ENCODE measurements around the gene SLC41A1. TPM values are rescaled to one million over a fixed set of nuclear protein-coding genes. Genes with fewer than 3 reads are reported as not detected.

SLC41A1 gene
- total and polyA plus RNA-seq, 2 donors (not counting 3 experiments of a cell fraction or from before 2014, with no cell fraction given): 21.7 to 22.0 TPM

DNA sequence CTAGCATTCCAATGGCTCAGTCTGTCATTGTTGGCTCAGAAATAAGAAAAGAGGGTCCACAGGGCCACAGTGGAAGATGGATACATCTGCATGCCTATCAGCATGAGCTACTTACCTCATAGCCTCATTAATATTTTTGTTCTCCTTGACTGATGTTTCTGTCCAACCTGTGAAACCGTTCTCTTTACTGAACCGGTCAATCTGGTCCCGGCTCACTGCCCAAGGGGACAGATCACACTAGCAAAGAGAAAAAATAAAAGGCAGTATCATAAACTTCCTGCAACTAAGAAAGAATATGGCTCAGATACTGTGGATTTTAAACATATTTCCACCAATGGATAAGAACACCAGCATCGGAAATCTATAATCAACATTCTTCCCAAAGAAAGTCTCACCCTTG, 42.4 kb downstream of the SLC41A1 start:
- H3K9ac ChIP-seq (replicated peaks; ENCODE audit: extremely low read depth, insufficient read depth, low read length): no peak overlapping the region
- H3K4me2 ChIP-seq (ENCODE audit: insufficient read depth, low read length): no peak overlapping the region
- DNase-seq (ENCODE audit: low read depth, low spot score): no peak
- no peak overlapping the region for H3K27ac ChIP-seq (ENCODE audit: insufficient read depth, low read depth, low read length)
- no peak for FAIRE-seq
- peaks cover 0 to 2% of the 10 kb centered on the region in 2 experiments for H3K36me3 ChIP-seq (ENCODE audit: control insufficient read depth in 2 of 2, extremely low read depth in 1 of 2, insufficient read depth in 2 of 2, low read length in 2 of 2)
- no TSS peak for BruUV-seq (replicated peaks)
- TF ChIP-seq EZH2 (IDR thresholded peaks at IDR 0.05; ENCODE audit: borderline replicate concordance, low read depth, low read length, severe bottlenecking) (no peak), POLR2A (IDR thresholded peaks at IDR 0.05; ENCODE audit: low read depth, low read length) (no peak), MYC (IDR thresholded peaks at IDR 0.05; ENCODE audit: low read depth, low read length) (no peak), JUN (IDR thresholded peaks at IDR 0.05; ENCODE audit: borderline replicate concordance, insufficient read depth, insufficient read length, low read depth) (no peak), POLR2AphosphoS5 (IDR thresholded peaks at IDR 0.05; ENCODE audit: insufficient read depth, low read depth, low read length) (no peak), GATA2 (IDR thresholded peaks at IDR 0.05; ENCODE audit: insufficient read depth, insufficient read length, low read depth, low read length) (no peak), FOS (IDR thresholded peaks at IDR 0.05; ENCODE audit: borderline replicate concordance, insufficient read depth, low read length) (no peak)
- TF ChIP-seq, protein P1, sequence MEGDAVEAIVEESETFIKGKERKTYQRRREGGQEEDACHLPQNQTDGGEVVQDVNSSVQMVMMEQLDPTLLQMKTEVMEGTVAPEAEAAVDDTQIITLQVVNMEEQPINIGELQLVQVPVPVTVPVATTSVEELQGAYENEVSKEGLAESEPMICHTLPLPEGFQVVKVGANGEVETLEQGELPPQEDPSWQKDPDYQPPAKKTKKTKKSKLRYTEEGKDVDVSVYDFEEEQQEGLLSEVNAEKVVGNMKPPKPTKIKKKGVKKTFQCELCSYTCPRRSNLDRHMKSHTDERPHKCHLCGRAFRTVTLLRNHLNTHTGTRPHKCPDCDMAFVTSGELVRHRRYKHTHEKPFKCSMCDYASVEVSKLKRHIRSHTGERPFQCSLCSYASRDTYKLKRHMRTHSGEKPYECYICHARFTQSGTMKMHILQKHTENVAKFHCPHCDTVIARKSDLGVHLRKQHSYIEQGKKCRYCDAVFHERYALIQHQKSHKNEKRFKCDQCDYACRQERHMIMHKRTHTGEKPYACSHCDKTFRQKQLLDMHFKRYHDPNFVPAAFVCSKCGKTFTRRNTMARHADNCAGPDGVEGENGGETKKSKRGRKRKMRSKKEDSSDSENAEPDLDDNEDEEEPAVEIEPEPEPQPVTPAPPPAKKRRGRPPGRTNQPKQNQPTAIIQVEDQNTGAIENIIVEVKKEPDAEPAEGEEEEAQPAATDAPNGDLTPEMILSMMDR (IDR thresholded peaks at IDR 0.05; ENCODE audit: extremely low read depth in 1 of 2, insufficient read depth in 1 of 2, low read depth in 1 of 2, low read length in 2 of 2): no peak
- TF ChIP-seq, protein P2, sequence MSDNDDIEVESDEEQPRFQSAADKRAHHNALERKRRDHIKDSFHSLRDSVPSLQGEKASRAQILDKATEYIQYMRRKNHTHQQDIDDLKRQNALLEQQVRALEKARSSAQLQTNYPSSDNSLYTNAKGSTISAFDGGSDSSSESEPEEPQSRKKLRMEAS (IDR thresholded peaks at IDR 0.05; ENCODE audit: insufficient read depth, insufficient read length): no peak
- H4K20me1 ChIP-seq (replicated peaks; ENCODE audit: control insufficient read depth, extremely low read depth, insufficient read depth, low read length): no peaks in the 10 kb centered on the region
- peaks cover 11% of the 10 kb centered on the region for H3K4me1 ChIP-seq (ENCODE audit: control insufficient read depth, extremely low read depth, insufficient read depth, low read length)
- no peaks in the 10 kb centered on the region for H3K79me2 ChIP-seq (ENCODE audit: control insufficient read depth, insufficient read depth, low read length)
- intact Hi-C loops (cut with micrococcal nuclease) (no loop called here), dilution Hi-C loops (cut with MboI; ENCODE audit: extremely low pct_ligation_motif_present, low sequenced_read_pairs) (no loop called here)
- no peaks in the 10 kb centered on the region for H3K9me1 ChIP-seq (replicated peaks; ENCODE audit: control insufficient read depth, extremely low read depth, insufficient read depth, low read length)
- no peak overlapping the region for H2AFZ ChIP-seq (ENCODE audit: low read depth, low read length)
- no peak overlapping the region for H3K4me3 ChIP-seq (replicated peaks in 1 of 3; ENCODE audit: insufficient read depth in 1 of 3, low read depth in 1 of 3, low read length in 3 of 3)
- CTCF ChIA-PET: interaction anchor here (1.0 kb wide), 1 partner anchor 11 kb away, joined by 3 read pairs; no protein-coding TSS in a partner anchor
- H3K9me3 ChIP-seq (replicated peaks; ENCODE audit: control insufficient read depth, insufficient read depth, low read length): no peaks in the 10 kb centered on the region
- no peaks in the 10 kb centered on the region for H3K27me3 ChIP-seq (ENCODE audit: control insufficient read depth in 2 of 2, insufficient read depth in 2 of 2, low read length in 2 of 2)
- POLR2A ChIA-PET: no interaction called here
